ENCODE data around the gene MOSPD2.

DNA sequence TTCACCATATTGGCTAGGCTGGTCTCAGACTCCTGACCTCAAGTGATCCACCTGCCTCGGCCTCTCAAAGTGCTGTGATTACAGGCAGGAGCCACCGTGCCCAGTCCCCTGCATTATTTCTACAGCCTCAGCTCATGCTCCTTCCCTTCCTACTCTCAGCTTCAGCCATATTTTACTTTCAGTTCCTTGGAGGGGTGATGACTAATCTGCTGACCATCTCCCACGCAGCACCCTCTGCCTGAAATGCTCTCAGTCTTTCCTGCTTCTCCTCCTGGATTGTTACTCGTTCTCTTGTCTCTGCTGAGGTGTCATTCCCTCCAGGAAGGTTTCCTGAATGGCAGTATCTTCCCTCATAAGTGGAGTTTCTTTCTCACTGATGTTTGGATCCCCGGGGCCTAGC, 63.3 kb downstream of the MOSPD2 start:
- TF ChIP-seq, protein P1, sequence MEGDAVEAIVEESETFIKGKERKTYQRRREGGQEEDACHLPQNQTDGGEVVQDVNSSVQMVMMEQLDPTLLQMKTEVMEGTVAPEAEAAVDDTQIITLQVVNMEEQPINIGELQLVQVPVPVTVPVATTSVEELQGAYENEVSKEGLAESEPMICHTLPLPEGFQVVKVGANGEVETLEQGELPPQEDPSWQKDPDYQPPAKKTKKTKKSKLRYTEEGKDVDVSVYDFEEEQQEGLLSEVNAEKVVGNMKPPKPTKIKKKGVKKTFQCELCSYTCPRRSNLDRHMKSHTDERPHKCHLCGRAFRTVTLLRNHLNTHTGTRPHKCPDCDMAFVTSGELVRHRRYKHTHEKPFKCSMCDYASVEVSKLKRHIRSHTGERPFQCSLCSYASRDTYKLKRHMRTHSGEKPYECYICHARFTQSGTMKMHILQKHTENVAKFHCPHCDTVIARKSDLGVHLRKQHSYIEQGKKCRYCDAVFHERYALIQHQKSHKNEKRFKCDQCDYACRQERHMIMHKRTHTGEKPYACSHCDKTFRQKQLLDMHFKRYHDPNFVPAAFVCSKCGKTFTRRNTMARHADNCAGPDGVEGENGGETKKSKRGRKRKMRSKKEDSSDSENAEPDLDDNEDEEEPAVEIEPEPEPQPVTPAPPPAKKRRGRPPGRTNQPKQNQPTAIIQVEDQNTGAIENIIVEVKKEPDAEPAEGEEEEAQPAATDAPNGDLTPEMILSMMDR (IDR thresholded peaks at IDR 0.05) = no peak
- no peak for TF ChIP-seq POLR2A (IDR thresholded peaks at IDR 0.05)

Measured in esophagus squamous epithelium (tissue), 4 donors.